ENCODE results near the gene AP1M1.
"Not testable (repeated sequence)": the region's sequence is repeated elsewhere in the genome, so short reads cannot be mapped to it uniquely, and the experiment has no call there.

AP1M1 gene

DNA sequence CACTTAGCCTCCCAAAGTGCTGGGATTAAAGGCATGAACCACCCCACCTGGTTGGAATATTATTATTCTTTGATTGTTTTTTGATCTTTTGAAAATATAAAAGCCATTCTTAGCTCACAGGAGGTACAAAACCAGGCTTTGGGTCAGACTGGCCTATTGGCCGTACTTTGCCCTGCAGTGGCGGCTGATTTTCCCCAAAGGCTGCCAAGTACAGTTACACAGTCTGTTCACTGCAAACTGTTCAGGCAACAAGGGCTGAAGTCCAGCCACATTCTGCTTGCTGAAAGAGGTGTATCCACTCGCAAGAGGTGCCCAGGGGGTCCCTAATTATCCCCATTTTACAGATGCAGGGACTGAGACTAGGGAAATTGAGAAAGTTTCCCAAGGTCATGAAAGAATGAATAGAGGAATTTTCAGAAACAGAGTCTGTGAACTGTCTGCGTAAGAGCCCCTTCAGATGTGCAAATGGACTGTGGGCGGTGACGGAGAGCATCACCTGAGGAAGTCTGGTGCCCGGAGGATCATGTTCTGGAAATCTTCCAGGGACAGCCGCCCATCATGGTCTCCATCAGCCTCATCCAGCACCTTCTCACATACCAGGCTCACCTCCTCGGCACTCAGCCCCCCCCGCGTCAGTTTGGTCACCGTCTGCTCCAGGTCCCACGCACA, 33.4 kb upstream of the AP1M1 start:
- no peak overlapping the region for H3K9ac ChIP-seq (ENCODE audit: low read depth, low read length)
- H3K9me3 ChIP-seq (ENCODE audit: insufficient read depth, low read depth, low read length), result no peaks in the 10 kb centered on the region
- H3K4me3 ChIP-seq (ENCODE audit: low read length), result no peak overlapping the region
- no peak overlapping the region for H3K27ac ChIP-seq (ENCODE audit: low read length)
- no peaks in the 10 kb centered on the region; the same call in 1 of the 2 replicates for H3K4me1 ChIP-seq (ENCODE audit: insufficient read depth, low read length)
- no peaks in the 10 kb centered on the region for H3K36me3 ChIP-seq (ENCODE audit: insufficient read depth, low read depth, low read length)
- H3K27me3 ChIP-seq (ENCODE audit: insufficient read depth, low read length), result no peaks in the 10 kb centered on the region

DNA sequence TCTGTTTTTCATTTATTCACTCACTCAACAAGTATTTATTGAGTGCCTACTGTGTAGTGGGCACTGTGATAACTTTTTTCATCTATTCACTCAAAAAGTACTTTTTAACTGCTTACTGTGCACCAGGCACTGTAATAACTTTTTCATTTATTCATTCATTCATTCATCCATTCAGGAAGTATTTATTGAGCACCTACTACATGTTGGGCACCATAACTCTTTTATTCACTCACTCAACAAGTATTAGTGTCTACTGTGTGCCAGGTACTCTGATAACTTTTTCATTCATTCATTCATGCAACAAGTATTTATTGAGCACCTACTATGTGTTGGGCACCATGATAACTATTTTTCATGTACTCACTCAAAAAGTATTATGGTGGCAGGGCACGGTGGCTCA, 31.3 kb upstream of the AP1M1 start:
- Histone ChIP-seq H3K4me1 (ENCODE audit: insufficient read depth, low read length) (no peaks in the 10 kb centered on the region), H3K9ac (ENCODE audit: low read depth, low read length) (no peak overlapping the region), H3K27me3 (ENCODE audit: insufficient read depth, low read length) (no peaks in the 10 kb centered on the region), H3K36me3 (ENCODE audit: insufficient read depth, low read depth, low read length) (no peaks in the 10 kb centered on the region), H3K27ac (ENCODE audit: low read length) (no peak overlapping the region), H3K4me3 (ENCODE audit: low read length) (no peak overlapping the region), H3K9me3 (ENCODE audit: insufficient read depth, low read depth, low read length) (no peaks in the 10 kb centered on the region)

DNA sequence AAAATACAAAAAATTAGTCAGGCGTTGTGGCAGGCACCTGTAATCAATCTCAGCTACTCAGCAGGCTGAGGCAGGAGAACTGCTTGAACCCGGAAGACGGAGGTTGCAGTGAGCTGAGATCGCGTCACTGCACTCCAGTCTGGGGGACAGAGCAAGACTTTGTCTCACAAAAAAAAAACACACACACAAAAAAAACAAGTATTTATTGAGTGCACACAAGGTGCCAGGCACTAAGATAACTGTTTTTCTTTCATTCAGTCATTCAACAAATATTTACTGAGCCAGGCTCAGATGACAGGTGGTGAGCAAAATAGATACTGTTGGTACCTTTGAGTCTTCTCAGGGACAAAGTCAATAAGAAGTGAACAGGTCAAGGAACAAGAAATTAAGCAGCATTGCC, 30.7 kb upstream of the AP1M1 start:
- no peak overlapping the region for H3K9ac ChIP-seq (ENCODE audit: low read depth, low read length)
- H3K9me3 ChIP-seq (ENCODE audit: insufficient read depth, low read depth, low read length), result no peaks in the 10 kb centered on the region
- no peaks in the 10 kb centered on the region for H3K27me3 ChIP-seq (ENCODE audit: insufficient read depth, low read length)
- no peaks in the 10 kb centered on the region for H3K36me3 ChIP-seq (ENCODE audit: insufficient read depth, low read depth, low read length)
- no peak overlapping the region for H3K4me3 ChIP-seq (ENCODE audit: low read length)
- no peaks in the 10 kb centered on the region for H3K4me1 ChIP-seq (ENCODE audit: insufficient read depth, low read length)
- no peak overlapping the region for H3K27ac ChIP-seq (ENCODE audit: low read length)

DNA sequence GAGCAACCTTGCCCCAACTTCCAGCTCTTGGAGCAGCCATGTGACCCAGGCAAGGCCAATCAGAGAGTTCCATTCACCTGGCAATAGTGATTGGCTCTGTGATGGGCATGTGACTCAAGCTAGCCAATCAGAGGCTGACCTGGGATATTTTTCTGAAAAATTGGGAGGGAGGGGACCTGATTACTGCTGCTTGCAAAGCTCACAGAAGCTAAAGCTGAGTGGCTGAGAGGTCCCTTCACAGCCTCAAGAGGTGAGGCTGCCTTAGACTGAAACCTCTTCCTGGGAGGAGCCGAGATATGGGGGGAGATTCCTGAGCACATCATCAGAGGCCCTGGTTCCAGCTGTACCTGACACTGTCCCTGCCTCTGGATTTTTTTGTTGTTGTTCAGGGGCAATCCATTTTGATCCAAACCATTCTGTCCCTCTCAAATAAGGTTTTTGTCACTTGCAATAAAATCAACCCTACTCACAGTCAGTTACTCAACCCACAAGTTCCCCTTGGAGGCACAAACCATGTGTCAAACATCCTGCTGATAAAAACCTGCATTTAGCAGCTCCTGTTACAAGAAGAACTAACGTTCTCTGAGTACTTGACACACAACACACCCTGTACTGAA, 29.1 kb upstream of the AP1M1 start:
- no peak overlapping the region for H3K9ac ChIP-seq (ENCODE audit: low read depth, low read length)
- H3K4me1 ChIP-seq (ENCODE audit: insufficient read depth, low read length), result no peaks in the 10 kb centered on the region
- no peak overlapping the region for H3K27ac ChIP-seq (ENCODE audit: low read length)

DNA sequence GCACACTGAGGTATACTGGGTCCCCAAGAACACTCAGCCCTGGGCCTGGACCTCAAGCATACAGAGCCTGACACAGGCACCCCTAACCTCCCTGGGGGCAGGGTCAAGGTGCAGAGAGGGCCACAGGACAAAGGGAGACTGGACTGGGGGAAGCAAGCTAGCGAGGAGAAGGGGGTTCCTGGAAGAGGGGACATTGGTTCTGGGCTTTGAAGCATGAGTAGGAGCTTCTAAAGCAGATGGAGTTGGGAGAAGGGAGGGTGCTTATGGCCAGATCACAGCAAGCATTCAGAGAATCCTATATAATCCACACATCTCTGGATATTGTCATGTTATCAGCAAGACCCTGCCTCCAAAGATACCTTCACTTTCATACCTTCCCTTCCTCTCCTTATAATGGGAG, 27.6 kb upstream of the AP1M1 start:
- Histone ChIP-seq H3K4me3 (ENCODE audit: low read length) (no peak overlapping the region), H3K27ac (ENCODE audit: low read length) (no peak overlapping the region), H3K36me3 (ENCODE audit: insufficient read depth, low read depth, low read length) (no peaks in the 10 kb centered on the region), H3K9me3 (ENCODE audit: insufficient read depth, low read depth, low read length) (no peaks in the 10 kb centered on the region), H3K4me1 (ENCODE audit: insufficient read depth, low read length) (no peaks in the 10 kb centered on the region), H3K27me3 (ENCODE audit: insufficient read depth, low read length) (no peaks in the 10 kb centered on the region), H3K9ac (ENCODE audit: low read depth, low read length) (no peak overlapping the region)

More for the DNA sequence above, 29.1 kb upstream of the AP1M1 start:
- no peaks in the 10 kb centered on the region for H3K9me3 ChIP-seq (ENCODE audit: insufficient read depth, low read depth, low read length)
- no peaks in the 10 kb centered on the region for H3K36me3 ChIP-seq (ENCODE audit: insufficient read depth, low read depth, low read length)
- H3K27me3 ChIP-seq (ENCODE audit: insufficient read depth, low read length), result no peaks in the 10 kb centered on the region
- H3K4me3 ChIP-seq (ENCODE audit: low read length), result no peak overlapping the region

DNA sequence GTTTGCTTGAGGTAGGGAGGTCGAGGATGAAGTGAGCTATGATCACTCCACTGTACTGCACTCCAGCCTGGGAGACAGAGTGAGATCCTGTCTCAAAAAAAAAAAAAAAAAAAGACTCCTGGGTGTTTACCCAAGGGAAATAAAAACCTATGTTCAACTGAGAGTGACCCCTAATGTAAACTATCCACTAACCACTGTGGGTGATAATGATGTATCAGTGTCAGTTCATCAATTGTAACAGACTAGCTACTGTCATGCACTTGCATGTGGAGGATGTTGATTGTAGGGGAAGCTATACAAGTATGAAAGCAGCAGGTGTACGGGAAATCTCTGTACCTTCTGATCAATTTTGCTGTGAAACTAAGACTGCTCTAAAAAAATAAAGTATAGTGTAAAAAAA, 21.8 kb upstream of the AP1M1 start:
- Histone ChIP-seq H3K27me3 (ENCODE audit: insufficient read depth, low read length) (no peaks in the 10 kb centered on the region), H3K4me1 (ENCODE audit: insufficient read depth, low read length) (no peaks in the 10 kb centered on the region), H3K36me3 (ENCODE audit: insufficient read depth, low read depth, low read length) (no peaks in the 10 kb centered on the region), H3K9ac (ENCODE audit: low read depth, low read length) (no peak overlapping the region), H3K9me3 (ENCODE audit: insufficient read depth, low read depth, low read length) (peaks cover 10% of the 10 kb centered on the region; the same call in 1 of the 2 replicates), H3K27ac (ENCODE audit: low read length) (no peak overlapping the region), H3K4me3 (ENCODE audit: low read length) (no peak overlapping the region)

DNA sequence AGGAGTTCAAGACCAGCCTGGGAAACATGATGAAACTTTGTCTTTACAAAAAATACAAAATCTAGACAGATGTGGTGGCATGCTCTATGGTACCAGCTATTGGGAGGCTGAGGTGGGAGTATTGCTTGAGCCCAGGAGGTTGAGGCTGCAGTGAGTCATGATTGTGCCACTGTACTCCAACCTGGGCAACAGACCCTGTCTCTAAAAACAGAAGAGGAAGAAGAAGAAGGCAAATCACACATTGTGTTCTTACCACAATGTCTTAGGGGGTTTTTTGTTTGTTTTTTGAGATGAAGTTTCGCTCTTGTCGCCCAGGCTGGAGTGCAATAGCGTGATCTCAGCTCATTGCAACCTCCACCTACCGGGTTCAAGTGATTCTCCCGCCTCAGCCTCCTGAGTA, 18.8 kb upstream of the AP1M1 start:
- not testable (repeated sequence) for H3K27me3 ChIP-seq (ENCODE audit: insufficient read depth, low read length); H3K9ac ChIP-seq (ENCODE audit: low read depth, low read length); H3K4me3 ChIP-seq (ENCODE audit: low read length); H3K27ac ChIP-seq (ENCODE audit: low read length); H3K36me3 ChIP-seq (ENCODE audit: insufficient read depth, low read depth, low read length); H3K4me1 ChIP-seq (ENCODE audit: insufficient read depth, low read length)
- peaks cover 10% of the 10 kb centered on the region; the same call in 1 of the 2 replicates for H3K9me3 ChIP-seq (ENCODE audit: insufficient read depth, low read depth, low read length)

DNA sequence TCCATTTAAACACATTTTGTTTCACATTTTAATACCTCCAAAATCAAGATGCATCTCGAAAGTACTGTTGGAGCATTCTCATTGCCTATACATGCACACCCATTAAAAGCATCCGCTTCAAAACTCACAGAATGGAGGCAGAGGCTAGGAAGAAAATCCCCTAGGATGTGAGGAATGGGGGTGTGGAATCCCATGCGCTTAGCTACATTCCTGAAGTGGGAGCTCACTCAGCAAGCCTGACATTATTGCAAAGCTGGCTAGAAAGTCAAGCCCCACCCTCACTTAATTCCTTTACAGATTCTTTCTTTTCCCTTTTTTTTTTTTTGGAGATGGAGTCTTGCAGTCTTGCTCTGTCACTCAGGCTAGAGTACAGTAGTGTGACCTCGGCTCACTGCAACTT, 17.1 kb upstream of the AP1M1 start:
- no peaks in the 10 kb centered on the region for H3K4me1 ChIP-seq (ENCODE audit: insufficient read depth, low read length)
- no peak overlapping the region for H3K4me3 ChIP-seq (ENCODE audit: low read length)
- H3K36me3 ChIP-seq (ENCODE audit: insufficient read depth, low read depth, low read length), result no peaks in the 10 kb centered on the region
- H3K9me3 ChIP-seq (ENCODE audit: insufficient read depth, low read depth, low read length), result peaks cover 6% of the 10 kb centered on the region; the same call in 1 of the 2 replicates
- no peak overlapping the region for H3K27ac ChIP-seq (ENCODE audit: low read length)
- H3K27me3 ChIP-seq (ENCODE audit: insufficient read depth, low read length), result no peaks in the 10 kb centered on the region
- no peak overlapping the region; the same call in 1 of the 2 replicates for H3K9ac ChIP-seq (ENCODE audit: low read depth, low read length)

DNA sequence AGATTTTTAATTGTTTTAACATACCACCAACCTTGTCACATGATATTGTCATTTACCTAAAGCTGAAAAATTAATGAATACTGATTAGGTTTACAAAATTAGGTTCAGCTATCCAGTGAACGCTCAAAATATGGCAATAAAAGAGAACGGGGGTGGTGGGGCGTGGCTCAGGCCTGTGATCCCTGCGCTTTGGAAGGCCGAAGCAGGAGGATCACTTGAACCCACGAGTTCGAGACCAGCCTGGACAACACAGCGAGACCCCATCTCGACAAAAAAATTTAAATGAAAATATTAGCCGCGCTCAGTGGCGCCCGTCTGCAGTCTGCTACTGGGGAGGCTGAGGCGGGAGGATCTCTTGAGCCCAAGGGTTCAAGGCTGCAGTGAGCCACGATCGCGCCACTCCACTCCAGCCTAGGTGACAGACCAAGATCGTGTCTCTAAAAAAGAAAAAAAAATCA, 13.0 kb upstream of the AP1M1 start:
- H3K4me3 ChIP-seq (ENCODE audit: low read length), result peak overlapping the region; percentile 91
- H3K36me3 ChIP-seq (ENCODE audit: insufficient read depth, low read depth, low read length), result peaks cover 21% of the 10 kb centered on the region
- peaks cover 4% of the 10 kb centered on the region; the same call in 1 of the 2 replicates for H3K4me1 ChIP-seq (ENCODE audit: insufficient read depth, low read length)
- no peak overlapping the region for H3K9ac ChIP-seq (ENCODE audit: low read depth, low read length)
- H3K9me3 ChIP-seq (ENCODE audit: insufficient read depth, low read depth, low read length), result no peaks in the 10 kb centered on the region
- H3K27ac ChIP-seq (ENCODE audit: low read length), result no peak overlapping the region
- H3K27me3 ChIP-seq (ENCODE audit: insufficient read depth, low read length), result no peaks in the 10 kb centered on the region

DNA sequence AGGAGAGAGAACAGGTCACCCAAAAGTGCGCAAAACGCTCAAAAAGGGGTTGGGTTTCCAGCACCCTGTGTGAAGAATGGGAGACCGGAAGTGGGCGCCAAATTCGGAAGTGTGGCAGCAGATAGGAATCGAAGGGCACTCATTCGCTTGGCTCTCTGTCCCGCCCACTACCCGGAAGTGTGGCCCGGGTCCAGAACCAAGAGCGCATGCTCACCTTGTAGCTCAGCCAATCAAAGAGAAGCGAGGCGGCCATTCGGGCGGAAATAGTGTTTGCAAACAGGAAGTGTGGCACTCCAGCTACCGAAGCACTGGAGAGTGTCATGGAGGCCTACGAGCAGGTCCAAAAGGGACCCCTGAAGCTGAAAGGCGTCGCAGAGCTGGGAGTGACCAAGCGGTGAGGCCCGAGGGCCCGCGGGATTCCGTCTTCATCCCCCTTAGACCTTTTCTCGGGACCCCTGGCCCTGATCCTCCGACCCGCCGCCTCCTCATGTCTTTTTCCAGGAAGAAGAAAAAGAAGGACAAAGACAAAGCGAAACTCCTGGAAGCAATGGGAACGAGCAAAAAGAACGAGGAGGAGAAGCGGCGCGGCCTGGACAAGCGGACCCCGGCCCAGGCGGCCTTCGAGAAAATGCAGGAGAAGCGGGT, 12.5 kb upstream of the AP1M1 start, which contains the start of gene FAM32A:
Gene FAM32A, plus strand, starts transcription at position 288 of the 645 bp plus-strand sequence. Its CDS starts 33 bp downstream, at position 321.
- peak within 1 kb of the TSS; percentile 91 for H3K4me3 ChIP-seq (ENCODE audit: low read length)
- H3K27ac ChIP-seq (ENCODE audit: low read length), result peak within 1 kb of the TSS; percentile 33
- no peaks in the 10 kb centered on the region for H3K27me3 ChIP-seq (ENCODE audit: insufficient read depth, low read length)
- H3K9me3 ChIP-seq (ENCODE audit: insufficient read depth, low read depth, low read length), result no peaks in the 10 kb centered on the region
- H3K9ac ChIP-seq (ENCODE audit: low read depth, low read length), result peak within 1 kb of the TSS; percentile 91
- peaks cover 4% of the 10 kb centered on the region; the same call in 1 of the 2 replicates for H3K4me1 ChIP-seq (ENCODE audit: insufficient read depth, low read length)
- H3K36me3 ChIP-seq (ENCODE audit: insufficient read depth, low read depth, low read length), result peaks cover 26% of the 10 kb centered on the region

DNA sequence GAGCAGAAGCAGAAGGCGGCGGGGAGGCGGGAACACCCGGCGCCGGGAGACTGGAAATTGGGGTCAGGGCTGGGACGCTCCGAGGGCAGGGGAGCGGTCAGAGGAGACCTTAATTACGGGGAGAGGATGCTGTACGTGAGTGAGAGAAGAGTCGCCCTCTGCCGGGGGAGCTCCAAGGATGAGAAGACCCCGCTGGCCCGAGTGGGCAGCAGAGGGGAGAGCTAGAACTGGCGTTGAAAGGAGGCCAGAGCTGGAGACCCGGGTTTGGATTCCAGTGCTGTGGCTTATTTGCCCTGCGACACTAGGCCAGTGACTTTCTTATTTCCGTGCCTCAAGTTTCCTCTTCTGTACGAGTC, 12.0 kb upstream of the AP1M1 start:
- Histone ChIP-seq H3K27me3 (ENCODE audit: insufficient read depth, low read length) (no peaks in the 10 kb centered on the region), H3K36me3 (ENCODE audit: insufficient read depth, low read depth, low read length) (peaks cover 31% of the 10 kb centered on the region), H3K4me1 (ENCODE audit: insufficient read depth, low read length) (peaks cover 4% of the 10 kb centered on the region; the same call in 1 of the 2 replicates), H3K9ac (ENCODE audit: low read depth, low read length) (peak overlapping the region; percentile 91), H3K4me3 (ENCODE audit: low read length) (peak overlapping the region; percentile 91), H3K9me3 (ENCODE audit: insufficient read depth, low read depth, low read length) (no peaks in the 10 kb centered on the region), H3K27ac (ENCODE audit: low read length) (peak overlapping the region; percentile 33)

DNA sequence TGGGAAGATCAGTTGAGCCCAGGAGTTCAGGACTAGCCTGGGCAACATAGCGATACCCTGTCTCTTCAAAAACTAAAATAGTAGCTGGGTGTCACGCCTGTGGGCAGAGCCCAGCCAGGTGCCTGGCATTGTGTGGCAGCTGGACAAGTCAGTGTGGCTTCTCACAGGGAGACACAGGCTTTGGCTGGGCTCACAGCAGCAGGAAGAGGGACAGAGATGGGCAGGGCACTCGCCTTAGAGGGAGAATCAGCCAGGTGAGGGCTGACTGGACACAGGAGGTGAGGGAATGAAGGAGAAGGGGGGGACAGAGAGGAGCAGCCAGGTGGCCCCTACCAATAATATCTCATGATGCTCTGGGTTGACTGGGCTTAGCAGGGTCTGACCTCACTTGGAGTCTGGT, 9.2 kb upstream of the AP1M1 start:
- Histone ChIP-seq H3K4me3 (ENCODE audit: low read length) (no peak overlapping the region), H3K36me3 (ENCODE audit: insufficient read depth, low read depth, low read length) (peaks cover 47% of the 10 kb centered on the region), H3K27ac (ENCODE audit: low read length) (no peak overlapping the region), H3K9me3 (ENCODE audit: insufficient read depth, low read depth, low read length) (no peaks in the 10 kb centered on the region), H3K9ac (ENCODE audit: low read depth, low read length) (no peak overlapping the region), H3K4me1 (ENCODE audit: insufficient read depth, low read length) (peaks cover 4% of the 10 kb centered on the region; the same call in 1 of the 2 replicates), H3K27me3 (ENCODE audit: insufficient read depth, low read length) (no peaks in the 10 kb centered on the region)

All from iPS-20b (cell line).